Mesenchymal stem cell (in vitro differentiated cells and primary cell): ENCODE measurements around the gene AFG1L.
A peak's percentile ranks its signal among the peaks of the same experiment; 100 is the strongest.
"Not testable (repeated sequence)": the region's sequence is repeated elsewhere in the genome, so short reads cannot be mapped to it uniquely, and the experiment has no call there.

Experiments used
- DNase-seq: peaks from one replicate; pipeline ENCODE4 v3.0.0-alpha.2; 2013
- H2AFZ ChIP-seq: one replicate; pipeline ENCODE4 v1.6.1; 2013; ENCODE audit warnings: low read depth, mild to moderate bottlenecking, control low read depth, inconsistent platforms, low read length, moderate library complexity
- H2AK5ac ChIP-seq: 2 replicates; pipeline ENCODE4 v1.6.1; 2013; ENCODE audit warnings: low read length, moderate library complexity, mild to moderate bottlenecking, inconsistent platforms; ENCODE audit not compliant: severe bottlenecking
- H2BK120ac ChIP-seq: one replicate; pipeline ENCODE4 v1.6.1; 2013; ENCODE audit warnings: low read depth, mild to moderate bottlenecking, inconsistent platforms, low read length, moderate library complexity
- H2BK12ac ChIP-seq, 2 experiments: one replicate each; pipeline ENCODE4 v1.6.1; 2013; ENCODE audit warnings: inconsistent platforms in 2 of 2, low read length in 2 of 2, mild to moderate bottlenecking in 2 of 2, moderate library complexity in 2 of 2, control low read depth in 1 of 2
- H2BK15ac ChIP-seq: one replicate; pipeline ENCODE4 v1.6.1; 2013; ENCODE audit warnings: mild to moderate bottlenecking, low read depth, inconsistent platforms; ENCODE audit not compliant: poor library complexity, severe bottlenecking
- H2BK5ac ChIP-seq: 2 replicates; pipeline ENCODE4 v1.6.1; 2013; ENCODE audit warnings: low read depth, mild to moderate bottlenecking, low read length, control low read depth, inconsistent platforms; ENCODE audit not compliant: poor library complexity, severe bottlenecking
- H3K14ac ChIP-seq, 2 experiments: one replicate each; pipeline ENCODE4 v1.6.1; 2013; ENCODE audit warnings: inconsistent platforms in 2 of 2, low read length in 2 of 2, control low read depth in 1 of 2, mild to moderate bottlenecking in 1 of 2, moderate library complexity in 1 of 2
- H3K18ac ChIP-seq, 2 experiments: one replicate each; pipeline ENCODE4 v1.6.1; 2013; ENCODE audit warnings: inconsistent platforms in 2 of 2, low read length in 2 of 2, control low read depth in 1 of 2, low read depth in 1 of 2, mild to moderate bottlenecking in 1 of 2
- H3K23ac ChIP-seq, 2 experiments: one replicate each; pipeline ENCODE4 v1.6.1; 2013; ENCODE audit warnings: inconsistent platforms in 2 of 2, low read length in 2 of 2, mild to moderate bottlenecking in 2 of 2, moderate library complexity in 2 of 2, control low read depth in 1 of 2
- H3K27ac ChIP-seq: 2 replicates; pipeline ENCODE4 v1.5.1; 2013; ENCODE audit warnings: mild to moderate bottlenecking, moderate library complexity, low read length, control low read depth, inconsistent platforms; ENCODE audit not compliant: poor library complexity, severe bottlenecking
- H3K27me3 ChIP-seq, 2 experiments: 2 replicates each; pipeline versions ENCODE4 v1.6.1 to v1.7.0; 2013; ENCODE audit warnings: low read length in 2 of 2, mild to moderate bottlenecking in 2 of 2, moderate library complexity in 2 of 2, control low read depth in 1 of 2, inconsistent platforms in 1 of 2; ENCODE audit not compliant: control insufficient read depth in 1 of 2, insufficient read depth in 1 of 2
- H3K36me3 ChIP-seq, 2 experiments: 2 replicates each; pipeline versions ENCODE4 v1.6.1 to v1.7.0; 2013; ENCODE audit warnings: low read length in 2 of 2, control low read depth in 1 of 2, inconsistent platforms in 1 of 2, low read depth in 1 of 2, mild to moderate bottlenecking in 1 of 2; ENCODE audit not compliant: insufficient read depth in 2 of 2, control insufficient read depth in 1 of 2
- H3K4ac ChIP-seq, 2 experiments: one replicate each; pipeline ENCODE4 v1.6.1; 2013; ENCODE audit warnings: inconsistent platforms in 2 of 2, low read length in 2 of 2, mild to moderate bottlenecking in 2 of 2, moderate library complexity in 2 of 2, control low read depth in 1 of 2, low read depth in 1 of 2
- H3K4me1 ChIP-seq: 2 replicates; pipeline ENCODE4 v1.6.1; 2013; ENCODE audit warnings: low read depth, low read length, control low read depth; ENCODE audit not compliant: control insufficient read depth, insufficient read depth
- H3K4me2 ChIP-seq: 2 replicates; pipeline ENCODE4 v1.6.1; 2013; ENCODE audit warnings: low read length, mild to moderate bottlenecking, inconsistent platforms; ENCODE audit not compliant: poor library complexity, severe bottlenecking
- H3K4me3 ChIP-seq, 2 experiments: 2 replicates each; pipeline versions ENCODE4 v1.5.1 to v1.7.0; 2013; ENCODE audit warnings: low read length in 2 of 2, mild to moderate bottlenecking in 2 of 2, control low read depth in 1 of 2, low read depth in 1 of 2; ENCODE audit not compliant: insufficient read depth in 1 of 2
- H3K79me1 ChIP-seq: replicated peaks from 2 replicates; pipeline ENCODE4 v1.6.1; 2013; ENCODE audit warnings: mild to moderate bottlenecking, control low read depth, low read length, inconsistent platforms; ENCODE audit not compliant: poor library complexity, severe bottlenecking
- H3K9ac ChIP-seq: 2 replicates; pipeline ENCODE4 v1.7.0; 2013; ENCODE audit warnings: mild to moderate bottlenecking, low read length, moderate library complexity
- H3K9me3 ChIP-seq: 2 replicates; pipeline ENCODE4 v1.7.0; 2013; ENCODE audit warnings: mild to moderate bottlenecking, low read length; ENCODE audit not compliant: control insufficient read depth
- H4K8ac ChIP-seq: one replicate; pipeline ENCODE4 v1.6.1; 2013; ENCODE audit warnings: inconsistent platforms, mild to moderate bottlenecking, low read length, moderate library complexity
- H4K91ac ChIP-seq: one replicate; pipeline ENCODE4 v1.6.1; 2013; ENCODE audit warnings: mild to moderate bottlenecking, low read length, inconsistent platforms
- WGBS: methylation state at CpG from one replicate; pipeline ENCODE4 v1.1.7; 2013; ENCODE audit warnings: mixed read lengths; 5-methylcytosine and 5-hydroxymethylcytosine counted together

AFG1L gene

GRCh38 chr6:108531332-108531731 lies 236.5 kb downstream of the AFG1L start:
- H3K36me3 ChIP-seq = no peaks in the 10 kb centered on the region
- H3K79me1 ChIP-seq = no peaks in the 10 kb centered on the region
- no peak overlapping the region for H2BK120ac ChIP-seq
- H2BK15ac ChIP-seq = no peak overlapping the region
- H3K4me2 ChIP-seq = no peak overlapping the region
- H3K23ac ChIP-seq = no peak overlapping the region
- no peak overlapping the region for H2AK5ac ChIP-seq
- no peak for DNase-seq
- H3K4me3 ChIP-seq = no peak overlapping the region
- no peak overlapping the region for H3K4ac ChIP-seq
- no peaks in the 10 kb centered on the region for H3K9me3 ChIP-seq
- H3K14ac ChIP-seq = no peak overlapping the region
- no peak overlapping the region for H2BK12ac ChIP-seq
- H2BK5ac ChIP-seq = no peak overlapping the region
- H3K4me1 ChIP-seq = no peaks in the 10 kb centered on the region
- H3K18ac ChIP-seq = no peak overlapping the region
- H4K91ac ChIP-seq = no peak overlapping the region
- H2AFZ ChIP-seq = no peak overlapping the region
- no peak overlapping the region for H4K8ac ChIP-seq
- peaks cover 0 to 11% of the 10 kb centered on the region in 2 experiments for H3K27me3 ChIP-seq
- WGBS = 100% methylated on average over 1 of the region's 1 CpG
- H3K27ac ChIP-seq = no peak overlapping the region
- H3K9ac ChIP-seq = no peak overlapping the region

- Histone ChIP-seq H3K14ac (no peak overlapping the region), H3K4me2 (no peak overlapping the region), H2BK120ac (no peak overlapping the region), H3K9ac (no peak overlapping the region), H3K4me1 (no peaks in the 10 kb centered on the region), H2BK15ac (no peak overlapping the region), H3K4ac (no peak overlapping the region), H2BK5ac (no peak overlapping the region), H3K27ac (no peak overlapping the region), H3K23ac (no peak overlapping the region), H3K79me1 (no peaks in the 10 kb centered on the region), H4K8ac (no peak overlapping the region), H3K27me3 (peaks cover 0 to 11% of the 10 kb centered on the region in 2 experiments), H3K18ac (no peak overlapping the region), H2AK5ac (no peak overlapping the region), H3K36me3 (no peaks in the 10 kb centered on the region), H2AFZ (no peak overlapping the region), H4K91ac (no peak overlapping the region), H3K4me3 (no peak overlapping the region), H2BK12ac (no peak overlapping the region), H3K9me3 (peaks cover 5% of the 10 kb centered on the region)
- DNase-seq = no peak
- WGBS = 88% methylated on average over 11 of the region's 11 CpGs
Observed at GRCh38 chr6:108535114-108535742, 240.4 kb downstream of the AFG1L start.

- not testable (repeated sequence) for H3K79me1 ChIP-seq, H4K8ac ChIP-seq, H3K9me3 ChIP-seq, H3K27ac ChIP-seq, H3K36me3 ChIP-seq, H4K91ac ChIP-seq, H2BK15ac ChIP-seq, H2BK120ac ChIP-seq, H3K23ac ChIP-seq, H2BK5ac ChIP-seq, H3K4me1 ChIP-seq, H2AK5ac ChIP-seq, H2BK12ac ChIP-seq, H3K4me3 ChIP-seq, DNase-seq, H3K18ac ChIP-seq, H3K14ac ChIP-seq, H3K9ac ChIP-seq, H3K4me2 ChIP-seq, H3K4ac ChIP-seq, H2AFZ ChIP-seq
- H3K27me3 ChIP-seq = peaks cover 0 to 11% of the 10 kb centered on the region in 2 experiments
- WGBS = 90% methylated on average over 2 of the region's 4 CpGs
Observed at GRCh38 chr6:108535920-108536535, 241.2 kb downstream of the AFG1L start.

- WGBS = 40% methylated on average over 4 of the region's 5 CpGs
- no peaks in the 10 kb centered on the region for H3K4me1 ChIP-seq
Observed at GRCh38 chr6:108541843-108542759, 247.2 kb downstream of the AFG1L start.

More at GRCh38 chr6:108541843-108542759, 247.2 kb downstream of the AFG1L start:
- H2BK120ac ChIP-seq = no peak overlapping the region
- no peak overlapping the region for H3K23ac ChIP-seq
- peak; percentile 73 for DNase-seq
- no peak overlapping the region for H2AK5ac ChIP-seq
- H3K18ac ChIP-seq = no peak overlapping the region
- H3K4me2 ChIP-seq = no peak overlapping the region
- no peak overlapping the region for H2BK5ac ChIP-seq
- no peak overlapping the region for H2BK15ac ChIP-seq
- peaks cover 5% of the 10 kb centered on the region for H3K9me3 ChIP-seq
- H3K79me1 ChIP-seq = no peaks in the 10 kb centered on the region
- H2BK12ac ChIP-seq = no peak overlapping the region
- no peak overlapping the region for H3K27ac ChIP-seq
- H3K9ac ChIP-seq = peak overlapping the region; percentile 67
- H2AFZ ChIP-seq = no peak overlapping the region
- no peak overlapping the region for H4K8ac ChIP-seq
- peak overlapping the region in 1 of 2 experiments; percentile 28 for H3K4ac ChIP-seq
- no peaks in the 10 kb centered on the region for H3K27me3 ChIP-seq
- no peak overlapping the region for H3K14ac ChIP-seq
- H3K36me3 ChIP-seq = no peaks in the 10 kb centered on the region
- H3K4me3 ChIP-seq = peak overlapping the region in 1 of 2 experiments; percentile 14
- H4K91ac ChIP-seq = no peak overlapping the region
